ENCODE results near the gene ZNF784.

GRCh38 chr19:55578761-55579747, 45.3 kb downstream of the ZNF784 start:
- TF ChIP-seq POLR2AphosphoS5 (IDR thresholded peaks at IDR 0.05) (no peak), POLR2A (IDR thresholded peaks at IDR 0.05) (no peak), CTCF (IDR thresholded peaks at IDR 0.05) (no peak)
